ENCODE measurements around the gene NOTCH1. TPM values are rescaled to one million over a fixed set of nuclear protein-coding genes. Genes with fewer than 3 reads are reported as not detected.

Gene NOTCH1
- total and polyA plus RNA-seq, 8 donors = 1.4 to 338 (median 19.1) TPM

GRCh38 chr9:136565715-136566552 lies 20.1 kb upstream of the NOTCH1 start:
- intact Hi-C loops (cut with DNase I; ENCODE audit: low total_unique reads) = no loop called here
- Histone ChIP-seq H3K36me3 (no peaks in the 10 kb centered on the region), H3K4me1 (peaks cover 41 to 65% (median 64%) of the 10 kb centered on the region in 4 donors), H3K9me3 (no peaks in the 10 kb centered on the region), H3K27ac (peak overlapping the region; percentile 41 to 81 (median 77)), H3K4me3 (no peak overlapping the region), H3K27me3 (no peaks in the 10 kb centered on the region)
- TF ChIP-seq POLR2AphosphoS5 (IDR thresholded peaks at IDR 0.05) = no peak
- TF ChIP-seq EP300 (IDR thresholded peaks at IDR 0.05) = no peak
- no peak for TF ChIP-seq CTCF (IDR thresholded peaks at IDR 0.05)
- TF ChIP-seq POLR2A (IDR thresholded peaks at IDR 0.05) = no peak
- 77 to 89% (median 88%) methylated on average over 21 to 26 of the region's 26 CpGs for WGBS, 5 donors
- no peak for DNase-seq

GRCh38 chr9:136565086-136565714 lies 19.4 kb upstream of the NOTCH1 start:
- 44 to 72% (median 63%) methylated on average over 17 to 28 of the region's 28 CpGs for WGBS, 5 donors
- intact Hi-C loops (cut with DNase I; ENCODE audit: low total_unique reads) = no loop called here

GRCh38 chr9:136564379-136564988 lies 18.6 kb upstream of the NOTCH1 start:
- peak; percentile 40 to 63 for DNase-seq
- H3K4me1 ChIP-seq = peaks cover 41 to 65% (median 64%) of the 10 kb centered on the region in 4 donors
- 0 to 80% (median 68%) methylated on average over 1 to 21 of the region's 21 CpGs for whole genome bisulfite sequencing, 5 donors
- H3K9me3 ChIP-seq = peaks cover 0 to 3% (median 0%) of the 10 kb centered on the region in 4 donors
- TF ChIP-seq EP300 (IDR thresholded peaks at IDR 0.05) = no peak
- TF ChIP-seq POLR2A (IDR thresholded peaks at IDR 0.05) = no peak
- peak in 1 of 3 donors; percentile 31 for TF ChIP-seq POLR2AphosphoS5 (IDR thresholded peaks at IDR 0.05)
- peak in 1 of 7 experiments; percentile 23 for TF ChIP-seq CTCF (IDR thresholded peaks at IDR 0.05)
- no peaks in the 10 kb centered on the region for H3K27me3 ChIP-seq
- intact Hi-C loops (cut with DNase I; ENCODE audit: low total_unique reads) = no loop called here
- no peaks in the 10 kb centered on the region for H3K36me3 ChIP-seq
- H3K4me3 ChIP-seq = no peak overlapping the region
- peak overlapping the region in 4 of 5 donors; percentile 57 to 81 (median 77) for H3K27ac ChIP-seq

More at GRCh38 chr9:136565086-136565714, 19.4 kb upstream of the NOTCH1 start:
- DNase-seq = peak in 1 of 2 donors; percentile 77
- H3K27ac ChIP-seq = peak overlapping the region; percentile 41 to 81 (median 77)
- H3K36me3 ChIP-seq = no peaks in the 10 kb centered on the region
- TF ChIP-seq CTCF (IDR thresholded peaks at IDR 0.05) (no peak), POLR2AphosphoS5 (IDR thresholded peaks at IDR 0.05) (no peak), EP300 (IDR thresholded peaks at IDR 0.05) (no peak), POLR2A (IDR thresholded peaks at IDR 0.05) (no peak)
- H3K9me3 ChIP-seq = no peaks in the 10 kb centered on the region
- H3K4me1 ChIP-seq = peaks cover 41 to 65% (median 64%) of the 10 kb centered on the region in 4 donors
- no peaks in the 10 kb centered on the region for H3K27me3 ChIP-seq
- H3K4me3 ChIP-seq = no peak overlapping the region

GRCh38 chr9:136563646-136564325 lies 17.9 kb upstream of the NOTCH1 start:
- no peak overlapping the region for H3K4me3 ChIP-seq
- peaks cover 0 to 6% (median 0%) of the 10 kb centered on the region in 4 donors for H3K9me3 ChIP-seq
- H3K4me1 ChIP-seq = peaks cover 39 to 60% (median 58%) of the 10 kb centered on the region in 4 donors
- DNase-seq = no peak
- WGBS, 5 donors = 75 to 81% (median 76%) methylated on average over 14 to 19 of the region's 19 CpGs
- no peaks in the 10 kb centered on the region for H3K27me3 ChIP-seq
- intact Hi-C loops (cut with DNase I; ENCODE audit: low total_unique reads) = no loop called here
- TF ChIP-seq CTCF (IDR thresholded peaks at IDR 0.05) = no peak
- no peak for TF ChIP-seq POLR2A (IDR thresholded peaks at IDR 0.05)
- no peak for TF ChIP-seq POLR2AphosphoS5 (IDR thresholded peaks at IDR 0.05)
- TF ChIP-seq EP300 (IDR thresholded peaks at IDR 0.05) = no peak
- peak overlapping the region in 4 of 5 donors; percentile 30 to 81 (median 77) for H3K27ac ChIP-seq
- H3K36me3 ChIP-seq = no peaks in the 10 kb centered on the region
